ENCODE results near the gene KIF9. TPM values are rescaled to one million over a fixed set of nuclear protein-coding genes. Genes with fewer than 3 reads are reported as not detected.
"Not testable (repeated sequence)": the region's sequence is repeated elsewhere in the genome, so short reads cannot be mapped to it uniquely, and the experiment has no call there.

Gene KIF9
- total RNA-seq, 2 donors from 2014 or later: 6.1 to 8.0 TPM

DNA sequence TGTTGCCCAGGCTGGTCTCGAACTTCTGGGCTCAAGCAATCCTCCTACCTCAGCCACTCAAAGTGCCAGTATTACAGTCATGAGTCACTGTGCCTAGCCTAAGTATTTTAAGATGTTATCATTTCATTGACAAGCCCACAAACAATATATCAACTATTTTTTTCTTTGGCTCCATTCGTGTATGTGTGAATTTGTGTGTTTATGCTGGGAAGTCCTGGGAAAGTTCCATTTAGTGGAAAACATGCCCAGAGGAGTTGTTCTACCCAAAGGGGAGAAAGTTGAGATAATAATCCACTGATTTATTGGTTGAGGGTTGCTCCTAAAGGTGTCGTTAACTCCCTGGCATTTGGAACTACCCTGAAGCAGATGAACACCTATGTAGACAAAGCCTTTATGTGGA is 58.8 kb downstream of the KIF9 start:
- DNase-seq (no peak), ATAC-seq (no peak)
- intact Hi-C loops (cut with DNase I): no loop called here

- no peak for ATAC-seq
Observed at GRCh38 chr3:47221798-47222197, 60.8 kb downstream of the KIF9 start.

DNA sequence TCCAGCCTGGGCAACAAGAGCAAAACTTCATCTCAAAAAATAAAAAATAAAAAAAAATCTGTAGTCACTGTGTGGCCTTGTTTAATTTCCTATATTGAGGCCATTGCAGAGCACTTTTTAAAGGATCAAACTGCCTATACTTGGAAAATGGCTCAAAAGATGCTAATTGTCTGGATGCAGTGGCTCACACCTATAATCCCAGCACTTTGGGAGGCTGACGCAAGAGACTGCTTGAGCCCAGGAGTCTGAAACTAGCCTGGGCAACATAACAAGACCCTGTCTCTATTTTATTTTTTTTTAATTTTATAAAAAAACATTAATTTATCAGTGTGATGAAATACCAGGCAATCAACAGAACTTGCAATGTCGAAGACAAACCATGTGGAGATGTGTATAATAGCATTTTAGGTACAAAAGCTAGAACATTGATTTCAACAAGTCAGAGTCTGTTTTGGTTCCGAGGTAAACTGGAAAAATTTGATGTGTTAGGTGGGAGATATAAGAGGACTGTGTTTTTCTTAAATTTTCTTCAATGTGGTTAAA is 71.7 kb downstream of the KIF9 start:
- intact Hi-C loops (cut with DNase I): no loop called here
- ATAC-seq: no peak
- DNase-seq: no peak

More at GRCh38 chr3:47221798-47222197, 60.8 kb downstream of the KIF9 start:
- no peak for DNase-seq
- intact Hi-C loops (cut with DNase I): no loop called here

GRCh38 chr3:47206022-47206421 is 76.6 kb downstream of the KIF9 start:
- intact Hi-C loops (cut with DNase I); ATAC-seq; DNase-seq: not testable (repeated sequence)

- no peak for ATAC-seq
- intact Hi-C loops (cut with DNase I): no loop called here
- DNase-seq: no peak
Observed at GRCh38 chr3:47204875-47205274, 77.7 kb downstream of the KIF9 start.

GRCh38 chr3:47202542-47202941 is 80.1 kb downstream of the KIF9 start:
- ATAC-seq (no peak), DNase-seq (no peak)
- intact Hi-C loops (cut with DNase I): no loop called here

GRCh38 chr3:47197287-47197686 is 85.3 kb downstream of the KIF9 start:
- ATAC-seq (no peak), DNase-seq (no peak)
- intact Hi-C loops (cut with DNase I): no loop called here

DNA sequence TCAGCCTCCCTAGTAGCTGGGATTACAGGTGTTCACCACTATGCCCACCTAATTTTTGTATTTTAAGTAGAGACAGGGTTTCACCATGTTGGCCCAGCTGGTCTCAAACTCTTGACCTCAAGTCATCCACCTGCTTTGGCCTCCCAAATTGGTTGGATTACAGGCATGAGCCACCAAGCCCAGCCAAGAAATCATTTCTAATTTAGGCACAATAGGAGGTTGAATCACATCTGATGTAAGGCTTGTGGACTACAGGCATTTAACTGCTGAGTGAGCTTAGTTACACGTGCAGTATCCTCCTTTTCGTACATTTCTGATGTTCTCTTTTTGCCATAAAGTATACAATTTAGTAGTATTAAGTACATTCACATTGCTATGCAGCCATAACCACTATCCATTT is 87.6 kb downstream of the KIF9 start:
- DNase-seq (no peak), ATAC-seq (no peak)
- intact Hi-C loops (cut with DNase I): no loop called here

DNA sequence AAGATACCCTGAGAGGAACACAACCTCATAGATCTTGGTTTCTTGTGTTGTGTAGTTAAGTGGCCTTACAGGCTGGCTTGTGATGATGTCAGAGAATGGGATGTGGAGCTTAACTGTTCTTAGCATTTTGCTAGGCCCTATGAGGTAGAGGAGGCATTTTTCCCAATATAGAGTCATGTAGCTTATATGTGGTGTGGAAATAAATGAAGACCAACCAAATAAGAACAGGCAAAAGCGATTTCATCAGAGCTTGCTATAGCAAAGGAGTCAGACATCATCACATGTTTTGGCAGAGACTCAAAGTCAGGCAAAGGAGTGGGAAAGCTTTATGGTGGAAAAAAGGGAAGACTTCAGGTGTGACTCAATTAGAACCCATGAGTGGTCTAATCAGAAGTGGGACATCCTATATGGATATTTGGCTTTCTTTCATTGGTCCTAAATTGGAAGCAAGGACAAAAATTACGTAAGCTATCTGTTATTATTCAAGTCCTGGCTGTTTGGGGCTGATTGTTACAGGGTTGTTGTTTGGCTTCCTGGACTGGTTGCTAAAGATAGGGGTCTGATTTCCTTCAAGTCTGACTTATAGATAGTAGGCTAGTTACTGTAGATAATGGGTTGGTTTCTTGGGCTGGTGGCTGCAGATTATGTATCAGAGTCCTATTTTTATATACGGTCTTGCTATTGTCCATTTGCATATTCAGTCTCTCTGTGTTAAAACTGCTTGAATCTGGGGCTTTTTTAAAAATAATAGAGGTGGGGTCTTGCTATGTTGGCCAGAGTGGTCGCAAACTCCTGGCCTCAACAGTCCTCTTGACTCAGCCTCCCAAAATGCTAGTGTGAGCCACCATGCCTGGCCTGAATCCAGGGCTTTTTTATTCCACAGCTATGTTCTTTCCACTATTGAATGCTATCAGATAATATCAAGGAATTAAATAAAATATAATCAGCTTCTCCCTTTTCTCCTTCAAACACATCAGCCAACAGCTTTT is 88.4 kb downstream of the KIF9 start:
- no peak for DNase-seq
- ATAC-seq: no peak
- intact Hi-C loops (cut with DNase I): no loop called here

- intact Hi-C loops (cut with DNase I): no loop called here
- ATAC-seq (no peak), DNase-seq (no peak)
Observed at GRCh38 chr3:47186285-47186684, 96.3 kb downstream of the KIF9 start.

- DNase-seq; intact Hi-C loops (cut with DNase I); ATAC-seq: not testable (repeated sequence)
Observed at GRCh38 chr3:47181685-47182084, 100.9 kb downstream of the KIF9 start.

DNA sequence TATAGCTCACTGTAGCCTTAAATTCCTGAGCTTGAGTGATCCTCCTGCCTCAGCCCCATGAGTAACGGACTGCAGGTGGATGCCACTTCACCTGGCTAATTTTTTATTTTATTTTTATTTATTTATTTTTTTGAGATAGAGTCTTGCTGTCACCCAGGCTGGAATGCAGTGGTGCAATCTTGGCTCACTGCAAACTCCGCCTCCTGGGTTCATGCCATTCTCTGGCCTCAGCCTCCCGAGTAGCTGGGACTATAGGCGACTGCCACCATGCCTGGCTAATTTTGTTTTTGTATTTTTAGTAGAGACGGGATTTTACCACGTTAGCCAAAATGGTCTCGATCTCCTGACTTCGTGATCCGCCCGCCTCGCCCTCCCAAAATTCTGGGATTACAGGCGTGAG is 102.6 kb downstream of the KIF9 start:
- DNase-seq; intact Hi-C loops (cut with DNase I); ATAC-seq: not testable (repeated sequence)

Other genes with a start within 250 kb of the KIF9 start
- gene SETD2, start 118.7 kb downstream of the KIF9 start, total RNA-seq: 10 to 100 TPM; 24.8 to 31.3 TPM
- 10 to 100 TPM; 32.9 to 39.5 TPM for gene KLHL18, start 145 bp upstream of the KIF9 start, total RNA-seq
- gene PTPN23, start 98.2 kb upstream of the KIF9 start, total RNA-seq: 10 to 100 TPM; 24.1 to 24.8 TPM
- 10 to 100 TPM; 41.5 to 49.1 TPM for gene SCAP, start 193.1 kb upstream of the KIF9 start, total RNA-seq
- gene ELP6, start 230.9 kb upstream of the KIF9 start, total RNA-seq: 10 to 100 TPM; 18.8 to 20.3 TPM

Measured in left cardiac atrium (tissue), 4 donors.